ENCODE results near the gene PTPRG. TPM values are rescaled to one million over a fixed set of nuclear protein-coding genes. Genes with fewer than 3 reads are reported as not detected.

Gene PTPRG
- total RNA-seq, 1 experiment from 2014 or later: 32.1 TPM

DNA sequence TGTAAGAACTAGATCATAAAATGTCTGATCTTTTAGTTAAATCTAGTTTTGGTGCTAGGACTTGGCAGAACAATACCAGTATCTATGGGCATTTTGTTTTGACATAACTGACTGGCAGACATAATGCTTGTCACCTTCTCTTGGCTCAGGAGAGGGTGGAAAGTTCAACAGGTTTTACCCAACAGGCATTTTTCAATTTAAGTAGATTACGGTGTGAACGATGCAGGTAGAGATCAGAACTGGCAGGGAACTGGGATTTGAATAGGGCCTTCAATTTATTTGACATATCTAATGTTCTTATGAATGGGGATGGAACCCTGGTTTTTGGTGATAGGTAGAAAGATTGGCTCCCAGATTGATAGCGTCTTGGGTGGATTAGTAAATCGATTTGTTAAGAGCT, 460.9 kb downstream of the PTPRG start (continued):
- TF ChIP-seq, protein P1, sequence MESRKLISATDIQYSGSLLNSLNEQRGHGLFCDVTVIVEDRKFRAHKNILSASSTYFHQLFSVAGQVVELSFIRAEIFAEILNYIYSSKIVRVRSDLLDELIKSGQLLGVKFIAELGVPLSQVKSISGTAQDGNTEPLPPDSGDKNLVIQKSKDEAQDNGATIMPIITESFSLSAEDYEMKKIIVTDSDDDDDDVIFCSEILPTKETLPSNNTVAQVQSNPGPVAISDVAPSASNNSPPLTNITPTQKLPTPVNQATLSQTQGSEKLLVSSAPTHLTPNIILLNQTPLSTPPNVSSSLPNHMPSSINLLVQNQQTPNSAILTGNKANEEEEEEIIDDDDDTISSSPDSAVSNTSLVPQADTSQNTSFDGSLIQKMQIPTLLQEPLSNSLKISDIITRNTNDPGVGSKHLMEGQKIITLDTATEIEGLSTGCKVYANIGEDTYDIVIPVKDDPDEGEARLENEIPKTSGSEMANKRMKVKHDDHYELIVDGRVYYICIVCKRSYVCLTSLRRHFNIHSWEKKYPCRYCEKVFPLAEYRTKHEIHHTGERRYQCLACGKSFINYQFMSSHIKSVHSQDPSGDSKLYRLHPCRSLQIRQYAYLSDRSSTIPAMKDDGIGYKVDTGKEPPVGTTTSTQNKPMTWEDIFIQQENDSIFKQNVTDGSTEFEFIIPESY (IDR thresholded peaks at IDR 0.05; ENCODE audit: extremely low read depth, insufficient replicate concordance, low read length): no peak
- no peak for TF ChIP-seq EGR1 (IDR thresholded peaks at IDR 0.05; ENCODE audit: low read depth)

DNA sequence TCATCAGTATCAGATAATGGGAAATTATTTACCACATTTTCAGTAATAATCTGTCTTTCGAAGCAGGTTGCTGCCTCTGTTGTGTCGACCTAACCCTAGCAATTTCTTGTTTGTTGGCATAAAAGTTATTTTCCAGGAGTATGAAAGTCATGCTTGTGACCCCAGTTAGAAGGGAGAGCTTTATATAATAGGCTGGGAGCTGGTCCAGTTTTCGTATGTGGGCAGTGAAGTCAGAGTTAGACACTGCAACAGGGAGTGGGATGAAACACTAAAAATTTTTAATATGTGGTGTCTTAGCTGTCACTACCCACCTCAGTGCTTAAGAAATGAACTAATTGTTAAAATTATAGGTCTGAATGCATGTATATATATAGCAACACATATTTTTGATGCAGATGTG, 463.5 kb downstream of the PTPRG start:
- ChIA-PET RAD21 (ENCODE audit: low non-redundant PET in 1 of 2, low total read pairs in 2 of 2, uncharacterized antibody in 2 of 2, unreplicated experiment in 2 of 2) (no interaction called here), CTCF (no interaction called here), POLR2A (no interaction called here)
- no peak overlapping the region for H2AFZ ChIP-seq (ENCODE audit: low read depth, low read length, poor library complexity, severe bottlenecking)
- no peak overlapping the region for H3K27ac ChIP-seq (ENCODE audit: low read depth, low read length)
- no peaks in the 10 kb centered on the region for H3K9me3 ChIP-seq (ENCODE audit: control insufficient read depth in 1 of 2, insufficient read depth in 1 of 2, low read depth in 1 of 2, low read length in 2 of 2)
- intact Hi-C loops (cut with micrococcal nuclease): no loop called here
- no peak overlapping the region for H3K4me2 ChIP-seq (ENCODE audit: low read length)
- no TSS peak for BruUV-seq (replicated peaks)
- H3K36me3 ChIP-seq (ENCODE audit: control insufficient read depth in 1 of 2, insufficient read depth in 2 of 2, low read length in 2 of 2): no peaks in the 10 kb centered on the region
- H3K4me1 ChIP-seq (ENCODE audit: control insufficient read depth in 1 of 2, insufficient read depth in 2 of 2, low read length in 2 of 2): no peaks in the 10 kb centered on the region
- no peak overlapping the region for H3K4me3 ChIP-seq (replicated peaks in 1 of 2; ENCODE audit: low read depth in 1 of 2, low read length in 2 of 2)
- no peak for ATAC-seq
- no peaks in the 10 kb centered on the region for H3K27me3 ChIP-seq (ENCODE audit: insufficient read depth, low read length)
- no peak overlapping the region for H3K9ac ChIP-seq (ENCODE audit: low read length)
- no peaks in the 10 kb centered on the region for H3K9me2 ChIP-seq (ENCODE audit: insufficient read depth)
- no peak for DNase-seq (ENCODE audit: low read depth, low spot score)
- H3K79me2 ChIP-seq (ENCODE audit: insufficient read depth, low read length): no peaks in the 10 kb centered on the region
- no peaks in the 10 kb centered on the region for H4K20me1 ChIP-seq (ENCODE audit: insufficient read depth)
- TF ChIP-seq, protein P2, sequence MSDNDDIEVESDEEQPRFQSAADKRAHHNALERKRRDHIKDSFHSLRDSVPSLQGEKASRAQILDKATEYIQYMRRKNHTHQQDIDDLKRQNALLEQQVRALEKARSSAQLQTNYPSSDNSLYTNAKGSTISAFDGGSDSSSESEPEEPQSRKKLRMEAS (IDR thresholded peaks at IDR 0.05): no peak
- TF ChIP-seq SP1 (IDR thresholded peaks at IDR 0.05; ENCODE audit: low read depth) (no peak), ZNF274 (IDR thresholded peaks at IDR 0.05; ENCODE audit: low read depth, low read length) (no peak), FOSL1 (IDR thresholded peaks at IDR 0.05; ENCODE audit: low read depth) (no peak), SIN3A (IDR thresholded peaks at IDR 0.05; ENCODE audit: low read depth) (no peak), JUND (IDR thresholded peaks at IDR 0.05) (no peak), EZH2 (IDR thresholded peaks at IDR 0.05) (no peak), TCF7L2 (IDR thresholded peaks at IDR 0.05; ENCODE audit: borderline replicate concordance, extremely low read depth, insufficient read depth, insufficient read length) (no peak), EZH2phosphoT487 (IDR thresholded peaks at IDR 0.05; ENCODE audit: borderline replicate concordance) (no peak), ELF1 (IDR thresholded peaks at IDR 0.05; ENCODE audit: borderline replicate concordance, low read depth) (no peak), ZFX (IDR thresholded peaks at IDR 0.05) (no peak), SRF (IDR thresholded peaks at IDR 0.05; ENCODE audit: low read depth) (no peak), CBX3 (IDR thresholded peaks at IDR 0.05; ENCODE audit: low read depth) (no peak)
- TF ChIP-seq, protein P3, sequence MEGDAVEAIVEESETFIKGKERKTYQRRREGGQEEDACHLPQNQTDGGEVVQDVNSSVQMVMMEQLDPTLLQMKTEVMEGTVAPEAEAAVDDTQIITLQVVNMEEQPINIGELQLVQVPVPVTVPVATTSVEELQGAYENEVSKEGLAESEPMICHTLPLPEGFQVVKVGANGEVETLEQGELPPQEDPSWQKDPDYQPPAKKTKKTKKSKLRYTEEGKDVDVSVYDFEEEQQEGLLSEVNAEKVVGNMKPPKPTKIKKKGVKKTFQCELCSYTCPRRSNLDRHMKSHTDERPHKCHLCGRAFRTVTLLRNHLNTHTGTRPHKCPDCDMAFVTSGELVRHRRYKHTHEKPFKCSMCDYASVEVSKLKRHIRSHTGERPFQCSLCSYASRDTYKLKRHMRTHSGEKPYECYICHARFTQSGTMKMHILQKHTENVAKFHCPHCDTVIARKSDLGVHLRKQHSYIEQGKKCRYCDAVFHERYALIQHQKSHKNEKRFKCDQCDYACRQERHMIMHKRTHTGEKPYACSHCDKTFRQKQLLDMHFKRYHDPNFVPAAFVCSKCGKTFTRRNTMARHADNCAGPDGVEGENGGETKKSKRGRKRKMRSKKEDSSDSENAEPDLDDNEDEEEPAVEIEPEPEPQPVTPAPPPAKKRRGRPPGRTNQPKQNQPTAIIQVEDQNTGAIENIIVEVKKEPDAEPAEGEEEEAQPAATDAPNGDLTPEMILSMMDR (IDR thresholded peaks at IDR 0.05 in 2 of 3, conservative IDR thresholded peaks at IDR 0.05 in 1 of 3; ENCODE audit: borderline replicate concordance in 1 of 3, insufficient read depth in 1 of 3, low read depth in 2 of 3, low read length in 2 of 3): no peak
- TF ChIP-seq, protein P4, sequence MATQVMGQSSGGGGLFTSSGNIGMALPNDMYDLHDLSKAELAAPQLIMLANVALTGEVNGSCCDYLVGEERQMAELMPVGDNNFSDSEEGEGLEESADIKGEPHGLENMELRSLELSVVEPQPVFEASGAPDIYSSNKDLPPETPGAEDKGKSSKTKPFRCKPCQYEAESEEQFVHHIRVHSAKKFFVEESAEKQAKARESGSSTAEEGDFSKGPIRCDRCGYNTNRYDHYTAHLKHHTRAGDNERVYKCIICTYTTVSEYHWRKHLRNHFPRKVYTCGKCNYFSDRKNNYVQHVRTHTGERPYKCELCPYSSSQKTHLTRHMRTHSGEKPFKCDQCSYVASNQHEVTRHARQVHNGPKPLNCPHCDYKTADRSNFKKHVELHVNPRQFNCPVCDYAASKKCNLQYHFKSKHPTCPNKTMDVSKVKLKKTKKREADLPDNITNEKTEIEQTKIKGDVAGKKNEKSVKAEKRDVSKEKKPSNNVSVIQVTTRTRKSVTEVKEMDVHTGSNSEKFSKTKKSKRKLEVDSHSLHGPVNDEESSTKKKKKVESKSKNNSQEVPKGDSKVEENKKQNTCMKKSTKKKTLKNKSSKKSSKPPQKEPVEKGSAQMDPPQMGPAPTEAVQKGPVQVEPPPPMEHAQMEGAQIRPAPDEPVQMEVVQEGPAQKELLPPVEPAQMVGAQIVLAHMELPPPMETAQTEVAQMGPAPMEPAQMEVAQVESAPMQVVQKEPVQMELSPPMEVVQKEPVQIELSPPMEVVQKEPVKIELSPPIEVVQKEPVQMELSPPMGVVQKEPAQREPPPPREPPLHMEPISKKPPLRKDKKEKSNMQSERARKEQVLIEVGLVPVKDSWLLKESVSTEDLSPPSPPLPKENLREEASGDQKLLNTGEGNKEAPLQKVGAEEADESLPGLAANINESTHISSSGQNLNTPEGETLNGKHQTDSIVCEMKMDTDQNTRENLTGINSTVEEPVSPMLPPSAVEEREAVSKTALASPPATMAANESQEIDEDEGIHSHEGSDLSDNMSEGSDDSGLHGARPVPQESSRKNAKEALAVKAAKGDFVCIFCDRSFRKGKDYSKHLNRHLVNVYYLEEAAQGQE (IDR thresholded peaks at IDR 0.05; ENCODE audit: low read depth): no peak
- TF ChIP-seq, protein P1 (IDR thresholded peaks at IDR 0.05; ENCODE audit: extremely low read depth, insufficient replicate concordance, low read length): no peak
